CD14-positive monocyte (primary cell): ENCODE results near the gene YIF1B. TPM values are rescaled to one million over a fixed set of nuclear protein-coding genes. Genes with fewer than 3 reads are reported as not detected.

Experiments
- DNase-seq, 3 donors: peaks; one replicate each; pipeline ENCODE4 v3.0.0-alpha.2; 2011 to 2022
- H2AFZ ChIP-seq: 2 replicates; pipeline ENCODE4 v1.6.0; 2012; ENCODE audit warnings: mild to moderate bottlenecking, low read depth, low read length, inconsistent platforms; ENCODE audit not compliant: insufficient read depth, poor library complexity, severe bottlenecking
- H3K27ac ChIP-seq, 2 donors: 1 replicate in 1 of 2; 2 replicates in 1 of 2; pipeline ENCODE4 v1.5.1; 2012 to 2013; ENCODE audit warnings: low read length in 2 of 2, control low read depth in 1 of 2, inconsistent platforms in 1 of 2, low read depth in 1 of 2, mild to moderate bottlenecking in 1 of 2
- H3K27me3 ChIP-seq, 2 donors: one replicate each; pipeline versions ENCODE4 v1.6.0 to v1.6.1; 2011 to 2013; ENCODE audit warnings: low read length in 2 of 2; ENCODE audit not compliant: control insufficient read depth in 2 of 2, insufficient read depth in 2 of 2
- H3K36me3 ChIP-seq, 2 donors: replicated peaks in 1 of 2; 1 replicate in 1 of 2; 2 replicates in 1 of 2; pipeline versions ENCODE4 v1.5.1 to v1.6.1; 2012 to 2013; ENCODE audit warnings: low read length in 2 of 2, control low read depth in 1 of 2, inconsistent platforms in 1 of 2, mild to moderate bottlenecking in 1 of 2; ENCODE audit not compliant: insufficient read depth in 2 of 2, control insufficient read depth in 1 of 2
- H3K4me1 ChIP-seq, 2 donors: 1 replicate in 1 of 2; 2 replicates in 1 of 2; pipeline versions ENCODE4 v1.5.1 to v1.6.1; 2012 to 2013; ENCODE audit warnings: low read length in 2 of 2, control low read depth in 1 of 2, inconsistent platforms in 1 of 2, mild to moderate bottlenecking in 1 of 2, moderate library complexity in 1 of 2; ENCODE audit not compliant: insufficient read depth in 2 of 2, control insufficient read depth in 1 of 2
- H3K4me2 ChIP-seq: replicated peaks from 2 replicates; pipeline ENCODE3; 2012; ENCODE audit warnings: low read length, moderate library complexity, mild to moderate bottlenecking; ENCODE audit not compliant: poor library complexity, severe bottlenecking; ENCODE audit errors: extremely low read depth
- H3K4me3 ChIP-seq, 3 experiments: fragments of 200-600 bp in 1 of 3; sonication (generic) in 1 of 3; replicated peaks in 1 of 3; 1 replicate in 2 of 3; 2 replicates in 1 of 3; pipeline ENCODE4 v1.5.1; 2011 to 2013; ENCODE audit warnings: low read length in 3 of 3, mild to moderate bottlenecking in 3 of 3, control low read depth in 2 of 3, low read depth in 2 of 3, inconsistent platforms in 1 of 3, moderate library complexity in 1 of 3
- H3K79me2 ChIP-seq: 2 replicates; pipeline ENCODE4 v1.6.0; 2012; ENCODE audit warnings: mild to moderate bottlenecking, control low read depth, inconsistent platforms, low read length, moderate library complexity; ENCODE audit not compliant: insufficient read depth
- H3K9ac ChIP-seq: 2 replicates; pipeline ENCODE4 v1.6.0; 2017; ENCODE audit warnings: low read length, mild to moderate bottlenecking; ENCODE audit not compliant: insufficient read depth, poor library complexity, severe bottlenecking
- H3K9me3 ChIP-seq, 2 donors: replicated peaks in 1 of 2; 1 replicate in 1 of 2; 2 replicates in 1 of 2; pipeline versions ENCODE4 v1.5.1 to v1.6.1; 2012 to 2013; ENCODE audit warnings: low read length in 2 of 2, control low read depth in 1 of 2; ENCODE audit not compliant: control insufficient read depth in 1 of 2, insufficient read depth in 1 of 2
- H4K20me1 ChIP-seq: 2 replicates; pipeline ENCODE4 v1.6.0; 2012; ENCODE audit warnings: mild to moderate bottlenecking, low read length, control low read depth, moderate library complexity; ENCODE audit not compliant: insufficient read depth
- H3K27ac Mint-ChIP-seq, 7 donors: one replicate each; pipeline ENCODE4 v1.8.0; 2020; ENCODE audit warnings: mild to moderate bottlenecking in 7 of 7, mixed read lengths in 7 of 7, moderate library complexity in 6 of 7, inconsistent platforms in 2 of 7
- H3K27me3 Mint-ChIP-seq, 3 donors: one replicate each; pipeline ENCODE4 v1.8.0; 2021 to 2022; ENCODE audit warnings: low read depth in 3 of 3, mild to moderate bottlenecking in 3 of 3, mixed read lengths in 3 of 3, moderate library complexity in 3 of 3, inconsistent platforms in 1 of 3
- H3K36me3 Mint-ChIP-seq, 2 donors: one replicate each; pipeline ENCODE4 v1.8.0; 2020; ENCODE audit warnings: mixed read lengths in 2 of 2, inconsistent platforms in 1 of 2, mild to moderate bottlenecking in 1 of 2
- H3K4me1 Mint-ChIP-seq: one replicate; pipeline ENCODE4 v1.8.0; 2020; ENCODE audit warnings: mild to moderate bottlenecking, mixed read lengths
- H3K4me3 Mint-ChIP-seq, 2 donors: one replicate each; pipeline ENCODE4 v1.8.0; 2020; ENCODE audit warnings: mild to moderate bottlenecking in 2 of 2, mixed read lengths in 2 of 2, moderate library complexity in 1 of 2
- H3K9me3 Mint-ChIP-seq, 7 donors: one replicate each; pipeline ENCODE4 v1.8.0; 2020 to 2022; ENCODE audit warnings: mixed read lengths in 7 of 7, mild to moderate bottlenecking in 6 of 7, moderate library complexity in 6 of 7, inconsistent platforms in 2 of 7
- CTCF ChIP-seq: fragments of 200-600 bp; IDR thresholded peaks from one replicate; pipeline ENCODE4 v1.8.0; 2022; ENCODE audit warnings: antibody characterized with exemption, mild to moderate bottlenecking
- WGBS: methylation state at CpG from one replicate; pipeline ENCODE4 v1.1.5; 2013; ENCODE audit warnings: missing lambda C conversion rate; ENCODE audit not compliant: insufficient coverage; 5-methylcytosine and 5-hydroxymethylcytosine counted together
- intact Hi-C, 2 donors: fragments of 100-400 bp; cut with micrococcal nuclease; formaldehyde crosslinking; loops; one replicate each; pipeline versions ENCODE4 v1.15.0 to v1.15.1; 2023
- polyA plus RNA-seq, 3 donors: library from polyadenylated mRNA; depleted of rRNA in 1 of 3; unstranded in 2 of 3; stranded (reverse) in 1 of 3; fragments of 300-500 nt in 2 of 3; fragments of >200 nt in 1 of 3; fragmentation: Illumina TruSeq in 2 of 3; gene quantifications; 1 replicate in 2 of 3; 2 replicates in 1 of 3; pipeline ENCODE4 v1.2.3, GENCODE V29; 2012 to 2021

YIF1B gene
- polyA plus RNA-seq, 3 donors = 79.4 to 90.5 (median 86.1) TPM

- Mint-ChIP-seq H3K27me3 (peaks cover 2 to 4% (median 4%) of the 10 kb centered on the region in 3 donors), H3K4me1 (peaks cover 50% of the 10 kb centered on the region), H3K4me3 (peak overlapping the region in 1 of 2 donors; percentile 11), H3K9me3 (no peaks in the 10 kb centered on the region), H3K27ac (peak overlapping the region in 2 of 7 donors; percentile 50 to 82), H3K36me3 (peaks cover 23 to 26% of the 10 kb centered on the region in 2 donors)
- H2AFZ ChIP-seq = no peak overlapping the region
- H4K20me1 ChIP-seq = peaks cover 29% of the 10 kb centered on the region
- no peaks in the 10 kb centered on the region for H3K36me3 ChIP-seq
- WGBS = 86% methylated on average over 11 of the region's 12 CpGs
- no peaks in the 10 kb centered on the region for H3K9me3 ChIP-seq
- no peak overlapping the region for H3K4me3 ChIP-seq
- H3K4me1 ChIP-seq = peaks cover 30 to 44% of the 10 kb centered on the region in 2 donors
- no peak for TF ChIP-seq CTCF
- no peak for DNase-seq
- H3K9ac ChIP-seq = no peak overlapping the region
- peak overlapping the region; percentile 1 for H3K4me2 ChIP-seq
- H3K27me3 ChIP-seq = no peaks in the 10 kb centered on the region
- intact Hi-C loops = no loop called here
- no peak overlapping the region for H3K27ac ChIP-seq
- H3K79me2 ChIP-seq = peaks cover 30% of the 10 kb centered on the region
These were observed 48.7 kb downstream of the YIF1B start for GRCh38 chr19:38266981-38267597.

GRCh38 chr19:38265921-38266429 is 49.8 kb downstream of the YIF1B start:
- H3K36me3 Mint-ChIP-seq = peaks cover 16 to 23% of the 10 kb centered on the region in 2 donors
- no peak for DNase-seq
- H3K27me3 Mint-ChIP-seq = peaks cover 2 to 12% (median 6%) of the 10 kb centered on the region in 3 donors
- H4K20me1 ChIP-seq = peaks cover 25% of the 10 kb centered on the region
- 89% methylated on average over 9 of the region's 12 CpGs for WGBS
- peak overlapping the region in 1 of 3 experiments; percentile 85 for H3K4me3 ChIP-seq
- H3K4me1 Mint-ChIP-seq = peaks cover 50% of the 10 kb centered on the region
- H3K4me2 ChIP-seq = peak overlapping the region; percentile 95
- H3K4me1 ChIP-seq = peaks cover 30 to 44% of the 10 kb centered on the region in 2 donors
- no peaks in the 10 kb centered on the region for H3K9me3 ChIP-seq
- peaks cover 0 to 2% (median 0%) of the 10 kb centered on the region in 7 donors for H3K9me3 Mint-ChIP-seq
- H3K4me3 Mint-ChIP-seq = peak overlapping the region; percentile 41 to 99
- H3K79me2 ChIP-seq = peaks cover 29% of the 10 kb centered on the region
- H3K27ac Mint-ChIP-seq = peak overlapping the region in 4 of 7 donors; percentile 73 to 95 (median 84)
- no peaks in the 10 kb centered on the region for H3K36me3 ChIP-seq
- no peak overlapping the region for H3K9ac ChIP-seq
- peak overlapping the region; percentile 93 for H2AFZ ChIP-seq
- intact Hi-C loops = no loop called here
- H3K27me3 ChIP-seq = no peaks in the 10 kb centered on the region
- TF ChIP-seq CTCF = no peak
- H3K27ac ChIP-seq = peak overlapping the region in 1 of 2 donors; percentile 89
